Neuronal stem cell (in vitro differentiated cells): ENCODE results near the gene MACROD2.

ENCODE experiments used
- DNase-seq: peaks from one replicate; pipeline ENCODE4 v3.0.0-alpha.2; 2013; ENCODE audit warnings: low spot score
- H2AFZ ChIP-seq: one replicate; pipeline ENCODE4 v1.6.1; 2013; ENCODE audit warnings: mild to moderate bottlenecking, low read length, inconsistent platforms
- H2AK5ac ChIP-seq: 2 replicates; pipeline ENCODE4 v1.6.1; 2013; ENCODE audit warnings: low read depth, mild to moderate bottlenecking, inconsistent platforms, low read length, moderate library complexity, mixed read lengths
- H2BK120ac ChIP-seq: 2 replicates; pipeline ENCODE4 v1.6.1; 2013; ENCODE audit warnings: low read depth, mild to moderate bottlenecking, inconsistent platforms, low read length, moderate library complexity, mixed read lengths
- H2BK12ac ChIP-seq: one replicate; pipeline ENCODE4 v1.6.1; 2013; ENCODE audit warnings: low read length, inconsistent platforms
- H2BK15ac ChIP-seq: 2 replicates; pipeline ENCODE4 v1.6.1; 2013; ENCODE audit warnings: mild to moderate bottlenecking, low read length, inconsistent platforms, mixed read lengths
- H2BK5ac ChIP-seq: one replicate; pipeline ENCODE4 v1.6.1; 2013; ENCODE audit warnings: inconsistent platforms, mild to moderate bottlenecking, low read length, moderate library complexity
- H3K14ac ChIP-seq: one replicate; pipeline ENCODE4 v1.6.1; 2013; ENCODE audit warnings: low read length, inconsistent platforms
- H3K18ac ChIP-seq: 2 replicates; pipeline ENCODE4 v1.6.1; 2013; ENCODE audit warnings: low read length, inconsistent platforms
- H3K23ac ChIP-seq: 2 replicates; pipeline ENCODE4 v1.6.1; 2013; ENCODE audit warnings: low read depth, mild to moderate bottlenecking, mixed read lengths, low read length, inconsistent platforms; ENCODE audit not compliant: poor library complexity
- H3K27ac ChIP-seq: replicated peaks from 3 replicates; pipeline ENCODE4 v1.5.1; 2013; ENCODE audit warnings: low read length, inconsistent platforms
- H3K27me3 ChIP-seq, 3 experiments: 2 replicates each; pipeline ENCODE4 v1.6.1; 2013; ENCODE audit warnings: low read length in 3 of 3, mild to moderate bottlenecking in 2 of 3, inconsistent platforms in 1 of 3, low read depth in 1 of 3, mixed read lengths in 1 of 3, moderate library complexity in 1 of 3; ENCODE audit not compliant: control insufficient read depth in 3 of 3, insufficient read depth in 3 of 3
- H3K36me3 ChIP-seq, 2 donors: replicated peaks in 1 of 2; 2 replicates each; pipeline ENCODE4 v1.6.1; 2013; ENCODE audit warnings: low read length in 2 of 2; ENCODE audit not compliant: control insufficient read depth in 2 of 2, insufficient read depth in 2 of 2
- H3K4ac ChIP-seq: 2 replicates; pipeline ENCODE4 v1.6.1; 2013; ENCODE audit warnings: inconsistent platforms, mild to moderate bottlenecking, low read length, moderate library complexity
- H3K4me1 ChIP-seq, 2 donors: 1 replicate in 1 of 2; 2 replicates in 1 of 2; pipeline ENCODE4 v1.6.1; 2013; ENCODE audit warnings: low read length in 2 of 2, low read depth in 1 of 2; ENCODE audit not compliant: control insufficient read depth in 2 of 2, insufficient read depth in 1 of 2
- H3K4me2 ChIP-seq: one replicate; pipeline ENCODE4 v1.6.1; 2013; ENCODE audit warnings: mild to moderate bottlenecking, low read length, inconsistent platforms; ENCODE audit not compliant: insufficient read depth, poor library complexity, severe bottlenecking
- H3K4me3 ChIP-seq, 2 donors: 2 replicates each; pipeline ENCODE4 v1.5.1; 2013; ENCODE audit warnings: low read length in 2 of 2, mild to moderate bottlenecking in 2 of 2, inconsistent platforms in 1 of 2, moderate library complexity in 1 of 2
- H3K79me1 ChIP-seq: one replicate; pipeline ENCODE4 v1.6.1; 2013; ENCODE audit warnings: low read depth, mild to moderate bottlenecking, inconsistent platforms, low read length, moderate library complexity
- H3K9ac ChIP-seq: one replicate; pipeline ENCODE4 v1.6.1; 2013; ENCODE audit warnings: mild to moderate bottlenecking, low read depth, low read length, inconsistent platforms; ENCODE audit not compliant: poor library complexity
- H3K9me3 ChIP-seq, 2 donors: replicated peaks in 1 of 2; 2 replicates each; pipeline versions ENCODE3 to v1.6.1; 2013; ENCODE audit warnings: low read length in 2 of 2, mild to moderate bottlenecking in 2 of 2, inconsistent platforms in 1 of 2, low read depth in 1 of 2, mixed read lengths in 1 of 2, moderate library complexity in 1 of 2; ENCODE audit not compliant: control insufficient read depth in 2 of 2, insufficient read depth in 1 of 2
- H4K8ac ChIP-seq: one replicate; pipeline ENCODE4 v1.6.1; 2013; ENCODE audit warnings: low read depth, mild to moderate bottlenecking, inconsistent platforms, low read length, moderate library complexity
- H4K91ac ChIP-seq: one replicate; pipeline ENCODE4 v1.6.1; 2013; ENCODE audit warnings: low read length, low read depth, mild to moderate bottlenecking, inconsistent platforms; ENCODE audit not compliant: poor library complexity
- WGBS, 2 donors: extraction: QIAGEN DNeasy Blood & Tissue Kit; methylation state at CpG; one replicate each; pipeline ENCODE4 v1.1.7; 2013; ENCODE audit warnings: missing lambda C conversion rate in 2 of 2, mixed read lengths in 1 of 2; ENCODE audit not compliant: insufficient read length in 2 of 2, insufficient replicate concordance in 1 of 2; ENCODE audit errors: extremely low coverage in 2 of 2; 5-methylcytosine and 5-hydroxymethylcytosine counted together

MACROD2 gene

DNA sequence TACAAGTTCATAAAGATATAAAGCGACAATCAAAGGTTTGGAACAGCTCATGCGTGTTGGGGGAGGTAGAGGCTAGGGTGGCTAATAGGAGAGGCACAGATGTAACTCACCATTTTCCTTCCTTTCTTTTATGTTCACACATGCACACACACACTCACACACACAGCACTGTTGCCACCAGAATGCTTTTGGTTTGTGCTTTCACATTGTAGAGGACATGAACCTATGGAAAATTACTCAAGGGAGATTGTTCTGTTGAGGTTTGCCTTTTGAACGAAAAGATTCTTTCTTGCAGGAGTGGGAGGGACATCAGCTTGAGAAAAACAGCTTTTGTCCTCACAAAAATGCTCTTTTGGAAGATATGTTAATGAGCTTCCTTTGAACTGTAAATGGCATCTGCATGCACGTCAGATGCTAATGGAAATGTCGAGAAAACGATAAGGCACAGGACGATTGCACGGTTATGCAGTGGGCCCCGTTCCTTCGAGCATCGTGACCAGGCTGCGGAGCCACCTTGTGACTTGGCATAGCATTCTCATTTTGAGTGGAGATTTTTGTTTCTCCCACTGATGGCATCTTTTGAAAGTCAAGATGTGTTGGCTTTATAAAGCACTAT, 1853.8 kb downstream of the MACROD2 start:
- H2AFZ ChIP-seq: no peak overlapping the region

GRCh38 chr20:15851576-15852215, 1856.4 kb downstream of the MACROD2 start:
- Histone ChIP-seq H3K79me1 (no peaks in the 10 kb centered on the region), H3K9ac (no peak overlapping the region), H2BK5ac (no peak overlapping the region), H3K23ac (no peak overlapping the region), H2BK15ac (no peak overlapping the region), H3K4me2 (no peak overlapping the region), H3K18ac (no peak overlapping the region), H3K36me3 (no peaks in the 10 kb centered on the region), H2AFZ (peak overlapping the region; percentile 26), H3K4ac (no peak overlapping the region), H4K8ac (no peak overlapping the region), H3K27ac (no peak overlapping the region), H2BK12ac (no peak overlapping the region), H3K14ac (no peak overlapping the region), H4K91ac (no peak overlapping the region), H2BK120ac (no peak overlapping the region), H3K4me3 (no peak overlapping the region), H2AK5ac (no peak overlapping the region), H3K9me3 (no peaks in the 10 kb centered on the region), H3K27me3 (no peaks in the 10 kb centered on the region), H3K4me1 (peaks cover 0 to 4% of the 10 kb centered on the region in 2 donors)
- DNase-seq: no peak
- no CpG with 5 or more reads among the region's 11 CpGs for WGBS, 2 donors

More for the DNA sequence above, 1853.8 kb downstream of the MACROD2 start:
- Histone ChIP-seq H3K4me3 (no peak overlapping the region), H3K23ac (no peak overlapping the region), H4K91ac (no peak overlapping the region), H3K9me3 (no peaks in the 10 kb centered on the region), H3K4ac (no peak overlapping the region), H3K36me3 (no peaks in the 10 kb centered on the region), H2BK12ac (no peak overlapping the region), H2BK5ac (no peak overlapping the region), H3K4me2 (no peak overlapping the region), H3K79me1 (no peaks in the 10 kb centered on the region), H3K27ac (no peak overlapping the region), H2AK5ac (no peak overlapping the region), H3K18ac (no peak overlapping the region), H4K8ac (no peak overlapping the region), H3K9ac (no peak overlapping the region), H3K14ac (no peak overlapping the region), H2BK15ac (no peak overlapping the region), H3K27me3 (no peaks in the 10 kb centered on the region), H2BK120ac (no peak overlapping the region), H3K4me1 (peaks cover 0 to 4% of the 10 kb centered on the region in 2 donors)
- no peak for DNase-seq
- no CpG with 5 or more reads among the region's 12 CpGs for WGBS, 2 donors

- Histone ChIP-seq H3K9me3 (no peaks in the 10 kb centered on the region), H4K8ac (no peak overlapping the region), H3K23ac (no peak overlapping the region), H2BK5ac (no peak overlapping the region), H3K4me2 (no peak overlapping the region), H3K9ac (no peak overlapping the region), H2BK120ac (no peak overlapping the region), H3K4ac (no peak overlapping the region), H3K27ac (no peak overlapping the region), H3K18ac (no peak overlapping the region), H3K4me3 (no peak overlapping the region), H3K79me1 (no peaks in the 10 kb centered on the region), H3K27me3 (no peaks in the 10 kb centered on the region), H2AFZ (no peak overlapping the region), H3K4me1 (peaks cover 0 to 4% of the 10 kb centered on the region in 2 donors), H2BK15ac (no peak overlapping the region), H3K36me3 (no peaks in the 10 kb centered on the region), H4K91ac (no peak overlapping the region), H2BK12ac (no peak overlapping the region), H3K14ac (no peak overlapping the region), H2AK5ac (no peak overlapping the region)
- WGBS, 2 donors: no CpG with 5 or more reads among the region's 2 CpGs
- no peak for DNase-seq
Measured at GRCh38 chr20:15854911-15855310, 1859.6 kb downstream of the MACROD2 start.

GRCh38 chr20:15857173-15857784, 1862.0 kb downstream of the MACROD2 start:
- H4K91ac ChIP-seq: no peak overlapping the region
- H2BK120ac ChIP-seq: no peak overlapping the region
- no peaks in the 10 kb centered on the region for H3K79me1 ChIP-seq
- no peak overlapping the region for H3K9ac ChIP-seq
- no peak overlapping the region for H3K23ac ChIP-seq
- WGBS, 2 donors: no CpG with 5 or more reads among the region's 4 CpGs
- H2BK15ac ChIP-seq: no peak overlapping the region
- H2BK12ac ChIP-seq: no peak overlapping the region
- DNase-seq: no peak
- no peak overlapping the region for H2AFZ ChIP-seq
- H4K8ac ChIP-seq: no peak overlapping the region
- no peaks in the 10 kb centered on the region for H3K27me3 ChIP-seq
- no peak overlapping the region for H2BK5ac ChIP-seq
- H2AK5ac ChIP-seq: no peak overlapping the region
- H3K14ac ChIP-seq: no peak overlapping the region
- H3K36me3 ChIP-seq: no peaks in the 10 kb centered on the region
- no peaks in the 10 kb centered on the region for H3K4me1 ChIP-seq
- H3K4me2 ChIP-seq: no peak overlapping the region
- peak overlapping the region in 1 of 2 donors; percentile 52 for H3K4me3 ChIP-seq
- H3K4ac ChIP-seq: no peak overlapping the region
- H3K27ac ChIP-seq: no peak overlapping the region
- no peaks in the 10 kb centered on the region for H3K9me3 ChIP-seq
- H3K18ac ChIP-seq: no peak overlapping the region
